ENCODE measurements around the gene RBFOX1.

- no peak for TF ChIP-seq CTCF (IDR thresholded peaks at IDR 0.05)
- no peak for TF ChIP-seq POLR2AphosphoS5 (IDR thresholded peaks at IDR 0.05)
- no peak for TF ChIP-seq EP300 (IDR thresholded peaks at IDR 0.05)
- TF ChIP-seq POLR2A (IDR thresholded peaks at IDR 0.05) = no peak
Observed at GRCh38 chr16:7517496-7517895, 184.9 kb downstream of the RBFOX1 start.
